GM18868 (cell line): ENCODE data around the gene CDPF1.

Experiments
- ATAC-seq: cut with Tn5 transposase; IDR thresholded peaks from one replicate; pipeline ENCODE4 v1.9.1; 2021; ENCODE audit warnings: mild to moderate bottlenecking, moderate library complexity; ENCODE audit not compliant: unreplicated experiment

Gene CDPF1, protein sequence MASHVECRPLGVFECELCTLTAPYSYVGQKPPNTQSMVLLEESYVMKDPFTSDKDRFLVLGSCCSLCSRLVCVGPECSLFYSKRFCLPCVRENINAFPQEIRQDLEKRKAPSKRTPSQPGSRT

DNA sequence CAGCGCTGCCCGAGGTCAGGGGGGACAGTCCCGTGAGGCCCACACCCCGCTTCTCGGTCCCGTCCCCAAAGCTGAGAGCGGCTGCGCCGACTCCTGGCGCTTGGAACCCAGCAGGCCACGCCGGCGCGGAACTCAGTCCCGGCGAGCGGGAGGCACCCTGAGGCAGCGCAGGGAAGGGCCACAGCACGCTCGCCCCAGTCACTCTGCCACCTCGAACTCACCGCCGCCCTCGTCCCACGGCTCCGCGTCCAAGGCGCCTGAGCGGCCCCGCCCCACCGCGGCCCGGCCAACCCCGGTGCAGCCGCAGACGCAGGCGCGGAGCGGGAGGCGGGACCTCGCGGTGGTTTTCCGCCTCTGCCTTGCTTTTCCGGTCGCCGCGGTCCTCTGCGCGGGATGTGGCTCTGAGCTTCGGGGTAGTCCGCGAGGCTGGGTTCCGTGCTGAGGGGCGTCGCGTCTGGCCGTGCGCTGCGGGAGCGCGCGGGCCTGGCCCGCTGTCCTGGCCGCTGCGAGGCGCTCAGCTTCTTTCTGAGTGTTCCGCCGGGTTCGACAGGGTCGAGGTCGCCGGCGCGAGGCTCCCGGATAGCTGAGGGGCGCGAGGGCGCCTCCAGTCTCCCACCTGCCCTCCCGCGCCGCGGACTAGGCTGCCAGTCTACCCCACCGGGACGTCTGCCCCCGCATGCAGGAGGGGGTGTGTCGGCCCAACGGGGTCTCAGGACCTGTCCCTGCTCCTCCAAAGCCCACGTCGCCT is at the start of gene CDPF1:
CDPF1 (minus strand) TSS at position 259 of the 748 bp plus-strand sequence. CDS start 2,009 bp downstream, outside the sequence.
- ATAC-seq = peak; percentile 84

DNA sequence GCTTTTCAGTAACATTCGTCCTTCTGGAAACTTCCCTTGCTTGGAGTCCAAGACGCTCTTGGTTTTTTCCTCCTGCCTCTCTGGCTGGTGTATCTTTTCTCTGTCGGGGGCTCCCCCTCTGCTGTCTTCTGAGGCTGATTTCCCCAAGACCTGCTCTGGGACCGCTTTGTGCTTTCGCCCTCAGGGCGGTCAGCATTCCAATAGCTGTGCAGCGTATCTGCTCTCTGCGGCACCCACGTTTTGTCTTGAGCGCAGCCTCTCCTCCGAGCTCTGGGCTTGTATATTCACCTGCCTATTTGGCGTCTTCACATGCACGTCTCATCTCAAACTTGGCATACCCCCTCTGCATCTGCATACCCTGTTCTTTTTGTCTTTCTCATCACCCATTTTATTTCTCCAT is 49.0 kb upstream of the CDPF1 start:
- no peak for ATAC-seq

DNA sequence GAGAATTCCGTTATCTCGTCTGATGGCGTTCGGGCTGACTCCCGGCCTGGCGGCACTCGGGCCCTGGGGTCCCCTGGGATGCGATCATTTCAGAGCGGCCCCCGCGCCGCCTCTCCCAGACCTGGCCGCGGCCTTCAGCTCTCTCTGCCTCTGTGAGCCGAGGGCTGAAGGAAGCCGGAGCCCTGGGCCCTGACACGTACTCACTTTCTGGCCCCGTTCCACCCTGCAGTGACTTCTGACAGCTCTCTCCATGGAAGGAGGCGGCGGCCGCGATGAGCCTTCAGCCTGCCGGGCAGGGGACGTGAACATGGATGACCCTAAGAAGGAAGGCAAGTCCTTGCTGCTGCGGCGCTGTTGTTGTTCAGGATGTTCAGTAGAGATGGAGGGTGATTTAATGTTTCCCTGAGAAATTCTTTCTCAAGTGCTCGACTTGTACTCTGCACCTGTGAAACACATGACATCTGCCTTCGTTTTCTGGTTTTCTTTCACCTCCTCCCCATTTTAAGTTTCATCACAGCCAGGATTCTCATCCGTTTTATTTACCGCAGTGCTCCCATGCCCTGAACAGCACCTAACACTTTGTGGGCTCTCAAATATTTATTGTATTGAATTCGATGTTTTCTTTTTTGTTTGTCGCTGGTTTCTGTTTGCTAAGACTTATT is 47.2 kb upstream of the CDPF1 start:
- no peak for ATAC-seq

DNA sequence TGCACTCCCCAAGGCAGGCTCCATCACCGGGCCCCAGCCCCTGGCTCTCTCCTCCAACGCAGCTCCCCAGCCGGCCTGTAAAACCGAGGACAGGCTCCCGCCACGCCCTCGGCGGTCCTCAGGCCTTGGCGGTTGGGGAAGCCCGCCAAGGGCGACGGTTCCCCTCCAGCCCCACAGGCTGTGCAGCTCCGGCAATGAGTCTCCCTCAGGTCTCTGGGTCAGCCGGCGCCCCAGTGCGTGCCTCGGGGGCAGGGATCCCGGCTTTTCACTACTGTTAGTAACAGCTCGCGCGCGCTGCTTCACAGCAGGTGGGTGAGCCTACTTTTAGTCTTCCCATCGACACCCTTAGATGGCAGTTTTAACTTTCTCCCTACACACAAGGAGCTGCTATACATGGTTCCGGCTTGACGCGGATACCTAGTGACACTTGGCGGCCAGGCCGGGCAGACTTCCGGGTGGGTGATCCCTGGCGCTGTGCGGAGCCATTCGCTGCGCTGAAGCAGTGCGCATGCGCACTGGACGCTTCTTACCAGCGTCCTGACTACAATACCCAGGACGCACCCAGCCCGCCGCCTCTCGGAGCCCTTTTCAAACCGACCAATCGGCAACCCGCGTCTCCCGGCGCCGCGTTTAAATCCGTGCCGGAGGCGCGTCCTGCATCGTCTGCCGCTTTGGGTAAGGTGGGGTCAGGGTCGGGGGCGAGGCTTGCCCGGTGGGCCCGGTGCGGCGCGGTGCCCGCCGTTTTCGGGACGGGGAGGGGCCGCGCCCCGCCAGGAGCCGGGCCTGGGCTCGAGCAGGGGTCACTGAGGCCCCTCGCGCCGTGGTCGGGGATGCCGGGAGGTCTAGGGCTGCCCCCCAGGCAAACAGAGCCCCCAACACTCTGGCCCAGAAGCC is 46.4 kb upstream of the CDPF1 start, which contains the start of gene GTSE1:
GTSE1 (plus strand) TSS at position 614 of the 894 bp plus-strand sequence. CDS start 531 bp downstream, outside the sequence.
- ATAC-seq = peak; percentile 90

DNA sequence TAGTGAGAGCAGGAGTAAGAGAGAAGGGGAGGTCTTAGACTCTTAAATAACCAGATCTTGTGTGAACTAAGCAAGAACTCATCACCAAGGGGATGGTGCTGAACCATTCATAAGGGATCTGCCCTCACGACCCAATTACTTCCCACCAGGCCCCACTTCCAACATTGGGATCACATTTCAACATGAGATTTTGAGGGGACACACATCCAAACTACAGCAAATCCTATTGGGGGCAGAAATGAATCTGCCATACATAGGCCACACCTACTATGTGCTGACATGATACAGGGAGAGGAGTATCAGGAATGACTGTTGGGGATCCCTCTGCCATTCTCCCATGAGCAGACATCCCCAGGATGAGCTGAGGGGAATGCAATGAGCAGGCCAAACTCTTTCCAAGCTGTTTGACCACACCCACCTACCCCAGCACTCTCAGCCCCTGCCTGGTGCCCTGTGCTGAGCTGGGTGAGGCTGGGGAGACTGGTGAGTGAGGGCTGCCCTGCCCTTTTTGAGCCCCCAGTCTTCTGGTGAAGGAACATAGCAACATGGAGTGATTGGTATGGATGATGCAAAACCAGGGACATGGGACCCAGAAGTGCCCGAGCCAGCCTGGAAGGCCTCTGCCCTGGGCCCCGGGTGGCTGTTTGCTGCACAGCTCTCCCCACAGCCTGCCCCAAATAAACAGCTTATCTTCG is 45.3 kb upstream of the CDPF1 start:
- no peak for ATAC-seq

DNA sequence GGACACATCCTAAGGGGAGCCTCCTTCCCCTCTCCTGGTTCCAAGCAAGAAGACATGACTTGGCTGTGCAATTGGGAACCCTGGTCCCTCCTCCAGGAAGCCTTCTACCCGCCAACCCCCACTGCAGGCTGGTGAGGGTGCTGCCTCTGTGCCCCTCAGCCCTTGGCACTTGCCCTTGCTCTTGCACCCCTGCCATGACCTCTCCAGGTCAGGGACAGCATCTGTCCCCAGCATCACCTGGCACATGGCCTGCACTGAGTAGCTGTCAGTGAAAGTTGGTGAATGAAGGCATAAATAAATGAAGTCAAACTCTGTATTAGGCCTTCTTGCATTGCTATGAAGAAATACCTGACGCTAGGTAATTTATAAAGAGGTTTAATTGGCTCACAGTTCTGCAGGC is 44.7 kb upstream of the CDPF1 start:
- no peak for ATAC-seq

DNA sequence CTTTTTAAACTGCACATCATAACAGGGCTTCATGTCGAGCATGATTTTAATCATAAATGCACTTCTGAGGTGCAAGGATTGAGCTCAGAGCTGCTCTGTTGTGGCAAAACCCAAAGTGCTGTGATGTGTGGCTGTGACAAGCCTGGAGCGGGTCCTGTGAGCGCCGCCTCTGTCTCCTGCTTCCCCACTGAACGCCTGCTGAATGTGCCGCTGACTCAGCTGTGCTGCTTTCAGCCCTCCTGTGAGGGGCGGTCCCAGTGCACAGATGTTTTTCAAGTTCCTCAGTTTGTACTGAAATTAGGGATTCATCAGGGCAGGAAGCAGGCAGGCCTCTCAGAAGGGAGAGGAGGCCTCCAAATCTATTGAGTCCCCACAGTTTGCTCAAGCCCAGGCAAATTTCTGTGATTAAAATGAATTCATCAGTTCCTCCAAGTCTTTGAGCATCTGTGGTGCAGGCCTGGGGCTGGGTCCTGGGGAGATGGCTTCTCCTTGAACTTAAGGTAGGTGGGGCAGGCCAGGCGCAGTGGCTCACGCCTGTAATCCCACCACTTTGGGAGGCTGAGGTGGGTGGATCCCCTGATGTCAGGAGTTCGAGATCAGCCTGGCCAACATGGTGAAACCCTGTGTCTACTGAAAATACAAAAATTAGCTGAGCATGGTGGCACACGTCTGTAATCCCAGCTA is 43.6 kb upstream of the CDPF1 start:
- ATAC-seq = no peak

DNA sequence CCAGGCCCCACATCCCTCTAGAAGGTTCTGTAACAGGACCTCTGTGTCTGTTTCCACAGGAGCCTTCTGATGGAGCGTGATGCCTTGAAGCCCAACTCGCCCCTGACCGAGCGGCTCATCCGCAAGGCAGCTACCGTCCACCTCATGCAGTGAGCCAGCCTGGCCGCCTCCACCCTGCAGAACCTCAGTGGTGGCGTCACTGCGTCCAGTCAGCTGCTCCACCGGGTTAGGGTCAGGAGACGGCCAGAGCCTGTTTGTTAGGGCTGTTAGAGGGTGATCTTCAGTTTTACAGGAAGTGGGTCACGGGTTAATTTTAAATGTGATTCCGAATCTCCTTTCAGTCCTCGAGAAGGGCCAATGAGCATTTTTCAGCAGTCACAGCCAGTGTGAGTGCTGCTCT is 42.6 kb upstream of the CDPF1 start:
- ATAC-seq = no peak

DNA sequence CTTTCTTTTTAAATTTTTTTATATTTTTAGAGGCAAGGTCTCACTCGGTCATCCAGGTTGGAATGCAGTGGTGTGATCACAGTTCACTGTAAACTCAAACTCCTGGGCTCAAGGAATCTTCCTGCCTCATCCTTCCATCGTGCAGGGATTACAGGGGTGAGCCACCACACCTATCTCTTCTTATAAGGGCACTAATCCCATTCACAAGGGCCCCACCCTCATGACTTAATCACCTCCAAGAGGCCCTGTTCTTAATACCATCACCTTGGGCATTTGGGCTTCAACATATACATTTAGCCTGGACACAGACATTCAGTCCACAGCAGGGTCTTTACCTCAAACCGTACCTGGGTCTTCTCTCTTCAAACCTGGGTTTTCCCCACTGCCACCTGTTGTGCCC is 42.1 kb upstream of the CDPF1 start:
- no peak for ATAC-seq

DNA sequence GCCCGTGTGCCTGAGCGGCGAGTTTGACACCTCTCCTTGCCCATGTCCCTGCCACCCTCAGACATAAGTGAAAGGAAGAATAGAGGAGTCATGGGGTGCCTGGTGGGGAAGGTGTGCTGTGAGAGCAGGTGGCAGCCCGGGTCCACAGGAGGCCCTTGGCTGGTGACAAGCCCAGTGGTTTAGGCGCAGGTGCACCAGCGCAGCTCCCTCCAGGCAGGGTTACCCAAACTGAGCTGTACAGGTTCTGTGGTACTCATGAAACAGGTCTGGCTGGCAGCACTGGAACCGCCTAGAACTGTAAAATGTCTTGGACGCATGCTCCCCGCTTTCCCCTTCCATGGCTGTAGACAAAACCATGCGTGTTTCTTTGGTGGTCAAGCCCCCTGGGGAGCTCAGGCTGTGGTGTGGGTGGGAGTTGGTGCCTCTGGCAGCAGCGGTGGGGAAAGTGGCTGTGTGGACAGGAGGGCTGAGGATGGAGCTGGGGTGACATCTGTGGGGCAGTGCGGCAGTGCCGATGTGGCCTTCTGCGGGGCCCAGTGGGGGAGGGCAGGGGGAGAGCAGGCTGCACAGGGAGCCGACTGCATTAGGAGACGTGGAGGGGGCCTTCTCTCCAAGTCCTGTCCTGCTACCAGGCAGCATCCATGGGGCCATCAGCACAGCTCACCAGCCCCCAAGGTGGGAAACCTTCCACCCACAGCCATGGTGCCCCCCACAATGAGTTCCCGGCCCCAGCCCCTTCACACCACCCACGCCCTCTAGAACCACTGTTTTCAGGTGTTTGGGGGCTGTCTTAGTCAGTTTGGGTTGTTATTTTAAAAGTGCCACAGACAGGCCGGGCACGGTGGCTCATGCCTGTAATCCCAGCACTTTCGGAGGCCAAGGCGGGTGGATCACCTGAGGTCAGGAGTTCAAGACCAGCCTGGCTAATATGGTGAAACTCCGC is 41.0 kb upstream of the CDPF1 start:
- ATAC-seq = no peak

DNA sequence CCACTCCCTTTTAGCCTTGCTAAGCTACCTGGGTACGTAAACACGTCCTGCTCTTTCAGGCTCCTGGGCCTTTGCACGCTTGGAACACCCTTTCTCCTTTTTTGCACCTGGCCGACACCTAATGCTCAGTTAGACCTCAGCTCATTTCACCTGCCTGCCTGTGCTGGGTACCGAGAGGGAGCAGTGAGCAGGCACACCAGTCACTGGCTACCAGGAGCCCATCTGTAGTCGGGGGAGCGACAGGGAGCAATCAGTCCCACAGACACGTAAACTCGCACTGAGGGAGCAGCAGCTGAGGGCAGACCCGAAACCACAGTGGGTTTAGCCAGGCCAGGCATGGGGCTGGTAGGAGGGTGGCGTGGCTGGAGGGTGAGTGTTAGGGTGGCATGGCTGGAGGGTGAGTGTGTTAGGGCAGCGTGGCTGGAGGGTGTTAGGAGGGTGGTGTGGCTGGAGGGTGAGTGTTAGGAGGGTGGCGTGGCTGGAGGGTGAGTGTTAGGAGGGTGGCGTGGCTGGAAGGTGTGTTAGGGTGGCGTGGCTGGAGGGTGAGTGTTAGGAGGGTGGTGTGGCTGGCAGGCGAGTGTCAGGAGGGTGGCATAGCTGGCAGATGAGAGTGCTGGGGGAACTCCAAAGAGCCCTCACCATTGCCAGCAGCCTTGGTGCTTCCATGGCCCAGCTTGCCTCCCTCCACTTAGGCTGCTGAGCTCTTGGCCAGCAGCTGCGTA is 40.2 kb upstream of the CDPF1 start:
- ATAC-seq = no peak

DNA sequence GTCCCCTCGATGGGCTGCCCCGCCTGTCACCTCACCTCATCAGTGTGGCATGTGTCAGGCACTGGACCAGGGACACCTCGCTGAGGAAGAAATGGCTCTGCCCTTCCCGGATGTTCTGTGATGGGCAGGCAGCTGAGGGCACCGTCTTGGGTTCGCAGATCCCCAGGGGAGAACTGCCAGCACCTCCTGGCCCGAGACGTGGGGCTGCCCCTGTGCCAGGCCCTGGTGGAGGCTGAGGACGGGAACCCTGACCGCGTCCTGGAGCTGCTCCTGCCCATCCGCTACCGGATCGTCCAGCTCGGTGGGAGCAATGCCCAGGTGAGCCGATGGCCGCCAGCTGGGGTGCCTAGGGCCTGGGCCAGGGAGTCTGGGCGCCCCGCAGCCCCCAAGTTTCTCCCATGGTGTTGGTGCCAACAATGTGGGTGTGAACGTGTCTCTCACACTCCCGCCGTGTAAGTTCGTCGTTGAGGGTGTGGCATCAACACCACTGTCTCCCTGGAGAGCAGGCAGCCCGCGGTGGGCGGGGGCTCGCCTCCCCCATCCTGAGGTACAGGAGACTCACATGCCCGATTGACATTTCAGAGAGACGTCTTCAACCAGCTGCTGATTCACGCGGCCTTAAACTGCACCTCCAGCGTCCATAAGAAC is 39.3 kb upstream of the CDPF1 start:
- no peak for ATAC-seq

DNA sequence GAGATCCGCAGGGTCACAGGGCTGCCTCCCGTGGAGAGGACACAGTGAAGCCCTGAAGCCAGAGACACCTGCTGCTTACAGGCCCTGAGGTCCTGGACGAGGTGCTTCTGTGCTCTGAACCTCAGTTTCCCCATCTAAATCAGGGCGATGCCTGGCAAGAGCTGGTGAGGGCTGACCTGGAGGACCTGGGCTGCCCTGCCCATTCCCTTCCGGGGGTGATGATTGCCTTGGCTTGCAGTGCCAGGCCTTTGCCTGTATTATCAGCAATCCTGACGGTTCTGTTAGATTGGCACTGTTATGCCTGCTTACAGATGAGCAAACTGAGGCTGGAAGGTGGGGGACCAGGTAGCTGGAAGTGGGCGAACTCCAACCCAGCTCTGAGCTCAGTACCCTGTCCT is 38.8 kb upstream of the CDPF1 start:
- no peak for ATAC-seq

DNA sequence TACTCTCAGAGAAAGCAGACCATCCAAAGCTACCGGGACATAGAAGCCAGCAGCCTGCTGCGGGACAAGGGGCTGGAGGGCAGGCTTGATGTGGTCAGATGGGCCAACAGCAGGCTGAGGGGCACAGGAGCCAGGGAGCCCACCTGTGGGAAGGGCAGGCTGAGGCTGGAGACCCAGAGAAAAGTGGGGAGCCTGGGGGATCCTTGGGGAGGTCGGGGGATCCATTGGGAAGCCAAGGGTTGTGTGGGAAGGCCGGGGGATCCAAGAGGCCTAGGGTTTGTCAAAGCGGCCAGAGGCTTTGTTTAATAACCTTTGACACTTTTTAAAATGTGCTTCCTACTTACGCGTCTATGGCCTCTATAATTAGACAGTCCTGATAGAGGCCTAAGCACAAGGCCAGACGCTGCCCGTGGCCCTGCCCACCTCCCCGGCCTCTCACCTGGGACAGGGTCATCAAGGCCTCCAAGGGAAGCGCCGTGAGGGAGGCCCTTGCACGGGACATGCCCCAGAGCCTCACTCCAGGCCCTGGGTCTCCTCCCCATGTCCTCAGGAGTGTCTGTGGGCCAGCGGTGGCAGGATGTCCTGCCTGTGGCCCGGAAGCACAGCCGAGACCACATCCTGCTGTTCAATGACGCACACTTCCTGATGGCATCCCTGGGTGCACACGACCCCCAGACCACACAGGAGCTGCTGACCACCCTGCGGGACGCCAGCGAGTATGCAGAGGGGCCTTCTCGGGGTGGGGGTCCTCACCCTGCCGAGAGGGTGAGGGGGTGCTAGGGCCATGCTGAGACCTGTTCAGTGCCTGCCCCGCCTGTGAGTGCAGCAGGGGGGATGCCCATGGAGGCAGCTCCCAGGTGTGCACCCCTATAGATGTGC is 38.0 kb upstream of the CDPF1 start:
- ATAC-seq = no peak

DNA sequence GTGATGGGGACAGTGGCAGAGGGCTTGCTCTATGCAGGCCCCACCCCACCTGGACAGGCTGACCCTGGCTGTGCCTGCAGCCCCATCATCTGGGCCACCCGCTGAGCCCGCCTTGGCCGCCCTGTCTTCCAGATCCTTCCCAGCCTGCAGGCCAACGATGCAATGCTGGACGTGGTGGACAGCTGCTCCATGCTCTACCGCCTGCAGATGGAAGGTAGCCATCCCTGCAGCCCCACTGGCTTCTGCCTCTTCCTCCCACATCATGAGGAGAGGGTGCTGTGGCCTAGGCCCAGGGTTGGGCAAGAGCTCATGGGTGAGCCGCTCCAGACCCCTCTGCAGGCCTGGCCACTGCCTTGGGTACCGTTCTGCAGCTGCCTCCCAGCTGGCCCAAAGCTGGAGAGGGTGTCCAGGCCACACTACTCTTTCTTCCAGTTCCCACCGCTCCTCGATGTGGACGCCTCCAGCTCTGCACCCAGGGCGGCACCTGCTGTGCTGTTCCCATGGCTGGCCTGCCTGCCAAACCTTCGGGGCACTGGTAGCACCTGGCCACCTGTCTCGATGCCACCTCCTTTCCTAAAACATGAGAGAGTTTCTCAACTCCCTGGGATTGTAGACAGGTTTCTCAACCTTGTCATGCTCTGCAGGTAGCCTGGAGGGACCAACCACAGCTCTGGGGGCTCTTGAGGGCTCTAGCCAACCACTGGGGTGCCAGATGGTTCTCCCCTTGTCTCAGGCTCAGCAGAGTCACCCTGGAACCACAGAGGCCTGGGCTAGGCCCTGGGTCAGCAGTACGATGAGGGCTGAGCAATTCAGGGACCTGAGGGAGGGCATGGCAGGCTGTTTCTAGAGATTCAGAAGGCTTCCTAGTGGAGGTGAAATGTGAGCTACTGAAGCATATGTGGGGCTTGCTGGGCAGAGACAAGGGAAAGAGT is 37.1 kb upstream of the CDPF1 start:
- ATAC-seq = no peak

DNA sequence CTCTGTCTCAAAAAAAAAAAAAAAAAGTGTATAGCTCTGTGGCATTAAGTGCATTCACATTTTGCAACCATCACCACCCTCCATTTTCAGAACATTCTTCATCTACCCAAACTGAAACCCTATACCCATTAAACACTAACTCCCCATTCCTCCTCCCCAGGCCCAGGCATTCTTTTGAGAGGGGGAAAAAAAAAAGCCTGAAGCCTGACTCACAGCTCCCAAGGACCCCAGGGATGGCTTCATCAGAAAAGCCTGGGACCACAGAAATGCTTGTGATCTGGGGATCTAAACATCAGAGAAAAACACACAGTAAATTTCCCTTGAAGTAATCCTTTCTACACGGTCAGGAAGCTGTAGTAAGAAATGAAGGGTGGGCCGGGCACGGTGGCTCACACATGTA is 35.9 kb upstream of the CDPF1 start:
- ATAC-seq = no peak
